Endothelial cell of umbilical vein (primary cell): Measurements from ENCODE around the gene RAD51B.

Source experiments
- CTCF ChIP-seq, 2 donors: IDR thresholded peaks; 1 replicate in 1 of 2; 2 replicates in 1 of 2; pipeline ENCODE4 v1.5.1; 2011; ENCODE audit warnings: low read length in 2 of 2, mild to moderate bottlenecking in 2 of 2, moderate library complexity in 2 of 2, control low read depth in 1 of 2, inconsistent platforms in 1 of 2, low read depth in 1 of 2; ENCODE audit not compliant: insufficient read depth in 1 of 2; ENCODE audit errors: extremely low read depth in 1 of 2
- EZH2 ChIP-seq: IDR thresholded peaks from 2 replicates; pipeline ENCODE4 v1.6.1; 2012; ENCODE audit warnings: borderline replicate concordance, low read depth, mild to moderate bottlenecking, moderate library complexity, low read length, inconsistent platforms; ENCODE audit not compliant: severe bottlenecking
- FOS ChIP-seq: IDR thresholded peaks from 2 replicates; pipeline ENCODE4 v1.6.1; 2011; ENCODE audit warnings: mild to moderate bottlenecking, low read length, moderate library complexity, borderline replicate concordance; ENCODE audit not compliant: insufficient read depth
- GATA2 ChIP-seq: IDR thresholded peaks from 2 replicates; pipeline ENCODE4 v1.7.0; 2011; ENCODE audit warnings: low read depth, mild to moderate bottlenecking, moderate library complexity, mixed read lengths, low read length; ENCODE audit not compliant: insufficient read length, insufficient read depth
- JUN ChIP-seq: IDR thresholded peaks from 2 replicates; pipeline ENCODE4 v1.6.1; 2011; ENCODE audit warnings: borderline replicate concordance, low read depth; ENCODE audit not compliant: insufficient read length, insufficient read depth
- MAX ChIP-seq: IDR thresholded peaks from 2 replicates; pipeline ENCODE4 v1.6.1; 2011; ENCODE audit not compliant: insufficient read depth, insufficient read length
- MYC ChIP-seq: IDR thresholded peaks from one replicate; pipeline ENCODE4 v1.6.1; 2011; ENCODE audit warnings: mild to moderate bottlenecking, low read depth, low read length
- POLR2A ChIP-seq: IDR thresholded peaks from 2 replicates; pipeline ENCODE4 v1.6.1; 2012; ENCODE audit warnings: low read depth, mild to moderate bottlenecking, control low read depth, low read length
- POLR2AphosphoS5 ChIP-seq: IDR thresholded peaks from 2 replicates; pipeline ENCODE4 v1.6.1; 2012; ENCODE audit warnings: low read depth, mild to moderate bottlenecking, control low read depth, low read length, moderate library complexity; ENCODE audit not compliant: insufficient read depth

GRCh38 chr14:68658029-68658509, 838.5 kb downstream of the RAD51B start:
- TF ChIP-seq CTCF (IDR thresholded peaks at IDR 0.05; ENCODE audit: extremely low read depth in 1 of 2, insufficient read depth in 1 of 2, low read depth in 1 of 2, low read length in 2 of 2) (no peak), FOS (no peak), EZH2 (no peak), MYC (no peak), POLR2AphosphoS5 (no peak), POLR2A (no peak), MAX (no peak), JUN (no peak), GATA2 (no peak)
